ENCODE results near the gene SMTN.
"Not testable (repeated sequence)": the region's sequence is repeated elsewhere in the genome, so short reads cannot be mapped to it uniquely, and the experiment has no call there.

Gene SMTN

GRCh38 chr22:31091106-31091975, 10.2 kb downstream of the SMTN start:
- DNase-seq = no peak

GRCh38 chr22:31092161-31092560, 11.0 kb downstream of the SMTN start:
- no peak for DNase-seq

- DNase-seq = no peak
These were observed 12.2 kb downstream of the SMTN start for GRCh38 chr22:31093086-31093850.

GRCh38 chr22:31094021-31094551, 13.0 kb downstream of the SMTN start:
- DNase-seq = no peak

- no peak for DNase-seq
These were observed 13.6 kb downstream of the SMTN start for GRCh38 chr22:31094741-31095140.

GRCh38 chr22:31095637-31096249, 14.6 kb downstream of the SMTN start:
- DNase-seq = no peak

GRCh38 chr22:31096657-31097279, 15.7 kb downstream of the SMTN start:
- DNase-seq = no peak

- not testable (repeated sequence) for DNase-seq
These were observed 16.4 kb downstream of the SMTN start for GRCh38 chr22:31097539-31097938.

- DNase-seq = no peak
These were observed 17.0 kb downstream of the SMTN start for GRCh38 chr22:31097941-31098631.

GRCh38 chr22:31098632-31099110, 17.6 kb downstream of the SMTN start:
- no peak for DNase-seq

- DNase-seq = no peak
These were observed 18.3 kb downstream of the SMTN start for GRCh38 chr22:31099386-31099785.

- DNase-seq = no peak
These were observed 19.0 kb downstream of the SMTN start for GRCh38 chr22:31099841-31100761.

- DNase-seq = no peak
These were observed 19.8 kb downstream of the SMTN start for GRCh38 chr22:31100762-31101525.

GRCh38 chr22:31102441-31103081, 21.4 kb downstream of the SMTN start:
- no peak for DNase-seq

- DNase-seq = no peak
These were observed 22.0 kb downstream of the SMTN start for GRCh38 chr22:31103111-31103510.

- DNase-seq = no peak
These were observed 23.0 kb downstream of the SMTN start for GRCh38 chr22:31103899-31104694.

GRCh38 chr22:31104869-31105268, 23.8 kb downstream of the SMTN start:
- no peak for DNase-seq

GRCh38 chr22:31105282-31105929, 24.3 kb downstream of the SMTN start:
- no peak for DNase-seq
